K562 treated with DMSO at 1 percent for 12 hours (cell line): ENCODE data around the gene TOR1B. TPM values are rescaled to one million over a fixed set of nuclear protein-coding genes. Genes with fewer than 3 reads are reported as not detected.

Source experiments
- total RNA-seq: library from RNA; unstranded; fragments of 300-600 nt; gene quantifications from 2 replicates; pipeline ENCODE4 v1.2.3, GENCODE V29; 2022; ENCODE audit not compliant: insufficient read depth

The TOR1B gene, protein sequence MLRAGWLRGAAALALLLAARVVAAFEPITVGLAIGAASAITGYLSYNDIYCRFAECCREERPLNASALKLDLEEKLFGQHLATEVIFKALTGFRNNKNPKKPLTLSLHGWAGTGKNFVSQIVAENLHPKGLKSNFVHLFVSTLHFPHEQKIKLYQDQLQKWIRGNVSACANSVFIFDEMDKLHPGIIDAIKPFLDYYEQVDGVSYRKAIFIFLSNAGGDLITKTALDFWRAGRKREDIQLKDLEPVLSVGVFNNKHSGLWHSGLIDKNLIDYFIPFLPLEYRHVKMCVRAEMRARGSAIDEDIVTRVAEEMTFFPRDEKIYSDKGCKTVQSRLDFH
- total RNA-seq = 30.2 and 57.4 TPM in 2 replicates

DNA sequence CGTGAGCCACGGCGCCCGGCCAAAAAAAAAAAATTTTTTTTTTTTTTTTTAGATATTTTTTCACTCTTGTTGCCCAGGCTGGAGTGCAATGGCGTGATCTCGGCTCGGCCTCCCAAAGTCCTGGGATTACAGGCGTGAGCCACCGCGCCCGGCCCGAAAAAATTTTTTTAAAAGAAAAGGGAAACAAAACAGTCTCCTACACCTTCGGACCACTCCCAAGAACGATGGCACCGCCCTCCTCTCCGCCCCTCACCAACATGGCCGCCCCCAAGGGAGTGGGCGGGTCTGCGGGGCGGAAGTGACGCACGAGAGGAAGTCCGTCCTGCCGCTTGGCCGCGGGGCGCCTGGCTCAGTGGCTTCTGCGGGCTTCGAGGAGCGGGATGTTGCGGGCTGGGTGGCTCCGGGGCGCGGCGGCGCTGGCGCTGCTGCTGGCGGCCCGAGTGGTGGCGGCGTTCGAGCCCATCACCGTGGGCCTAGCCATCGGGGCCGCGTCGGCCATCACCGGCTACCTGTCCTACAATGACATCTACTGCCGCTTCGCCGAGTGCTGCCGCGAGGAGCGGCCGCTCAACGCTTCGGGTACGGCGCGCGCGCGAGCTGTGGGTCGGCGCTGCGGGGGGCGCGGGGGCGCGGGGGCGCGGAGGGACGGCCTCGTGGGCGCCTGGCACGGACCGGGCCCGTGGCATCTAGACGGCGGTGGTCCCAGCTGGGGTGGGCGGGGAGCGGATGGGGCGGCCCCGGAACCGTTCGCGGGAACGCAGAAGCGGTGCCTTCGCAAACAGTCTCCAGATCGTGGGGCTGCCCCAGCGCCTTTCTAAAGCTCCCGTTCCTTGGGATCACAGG, at the start of gene TOR1B:
Gene TOR1B, plus strand, starts transcription at position 352 of the 843 bp plus-strand sequence. Its CDS starts 29 bp downstream, at position 381.

DNA sequence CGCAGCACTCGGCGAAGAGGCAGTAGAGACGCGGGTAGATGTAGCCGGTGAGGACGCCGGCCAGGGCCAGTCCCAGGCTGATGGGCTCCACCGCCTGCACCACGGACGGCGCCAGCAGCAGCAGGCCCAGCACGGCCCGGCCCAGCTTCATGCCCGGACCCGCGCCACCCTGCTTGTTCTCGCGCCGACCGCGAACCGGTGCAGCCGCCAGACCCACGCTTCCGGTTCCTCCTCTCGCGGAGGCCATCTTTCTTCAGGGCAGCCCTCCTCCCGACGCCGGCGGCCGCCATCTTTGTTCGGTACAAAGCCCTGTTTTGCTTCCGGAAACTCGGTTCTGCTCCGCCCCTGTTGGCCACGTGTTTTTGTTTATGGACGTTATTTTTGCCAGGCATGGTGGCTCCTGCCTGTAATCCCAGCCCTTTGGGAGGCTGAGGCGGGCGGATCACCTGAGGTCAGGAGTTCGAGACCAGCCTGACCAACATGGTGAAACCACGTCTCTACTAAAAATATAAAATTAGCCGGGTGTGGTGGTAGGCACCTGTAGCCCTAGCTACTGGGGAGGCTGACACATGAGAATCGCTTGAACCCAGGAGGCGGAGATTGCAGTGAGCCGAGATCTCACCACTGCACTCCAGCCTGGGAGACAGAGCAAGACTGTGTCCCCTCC, 21.1 kb downstream of the TOR1B start, which contains the start of gene TOR1A:
Gene TOR1A, minus strand, starts transcription at position 202 of the 667 bp plus-strand sequence. Its CDS starts 51 bp downstream, at position 151.

DNA sequence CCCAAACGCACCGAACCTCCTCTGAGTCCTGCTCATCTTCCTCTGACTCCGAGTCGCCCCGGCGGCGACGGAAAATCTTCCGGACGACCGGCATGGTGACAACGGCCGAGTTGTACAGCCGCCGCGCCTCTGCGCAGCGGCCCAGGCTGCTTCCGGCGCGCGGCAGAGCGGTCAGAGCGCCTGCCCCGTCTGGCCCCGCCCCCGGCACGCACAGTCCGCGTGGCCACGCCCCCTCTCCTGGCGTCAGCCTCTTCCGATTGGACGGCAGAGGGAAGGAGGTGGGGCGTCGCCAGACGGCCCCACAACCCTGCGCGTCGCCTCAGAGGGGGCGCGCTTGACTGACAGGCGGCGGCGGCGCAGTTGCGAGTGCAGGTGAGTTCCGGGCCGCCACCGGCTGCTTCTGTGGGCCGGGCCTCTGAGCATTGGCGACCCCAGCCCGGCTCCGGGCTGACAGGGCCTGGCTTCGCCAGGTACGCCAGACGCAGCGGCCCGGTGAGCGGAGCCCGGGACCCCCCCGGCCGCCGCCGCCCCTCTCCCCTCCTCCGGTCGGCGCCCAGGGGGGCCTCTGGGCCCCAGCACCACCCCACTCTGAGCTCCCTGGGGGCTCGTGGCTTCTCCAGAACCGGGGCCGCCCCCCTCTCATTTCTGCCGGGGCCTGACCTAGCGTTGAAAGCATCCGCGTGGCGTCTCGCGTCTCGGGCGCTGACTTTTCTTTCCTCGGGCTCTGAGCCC, 32.3 kb downstream of the TOR1B start, which contains the start of the genes C9orf78 and USP20:
Gene C9orf78, minus strand, starts transcription at position 148 of the 732 bp plus-strand sequence. Its CDS starts 54 bp downstream, at position 94.
Gene USP20, plus strand, starts transcription at position 331 of the 732 bp plus-strand sequence. CDS start 17,098 bp downstream, outside the sequence.

Other genes with a start within 250 kb of the TOR1B start
- not detected in 2 replicates for gene C9orf50, start 182.1 kb upstream of the TOR1B start, total RNA-seq
- gene NTMT1, start 177.0 kb upstream of the TOR1B start, total RNA-seq = 46.4 and 68.1 TPM in 2 replicates
- gene ASB6, start 161.0 kb upstream of the TOR1B start, total RNA-seq = 12.1 and 20.1 TPM in 2 replicates
- gene PRRX2, start 137.5 kb upstream of the TOR1B start, total RNA-seq = not detected in 2 replicates
- not detected in 2 replicates for gene PTGES, start 50.1 kb upstream of the TOR1B start, total RNA-seq
- 49.2 and 82.9 TPM in 2 replicates for gene TOR1A, start 21.0 kb downstream of the TOR1B start, total RNA-seq
- gene C9orf78, start 32.1 kb downstream of the TOR1B start, total RNA-seq = 73.8 and 100 TPM in 2 replicates
- 75.4 and 117 TPM in 2 replicates for gene USP20, start 32.3 kb downstream of the TOR1B start, total RNA-seq
- 6.5 and 19.9 TPM in 2 replicates for gene FNBP1, start 240.0 kb downstream of the TOR1B start, total RNA-seq